Peyer's patch (tissue), 4 donors: ENCODE measurements around the gene GRIK4.

Experiments
- CTCF ChIP-seq, 6 experiments: fragments of 450-650 bp in 4 of 6; fragments of 200-600 bp in 2 of 6; sonication (generic) in 1 of 6; IDR thresholded peaks; one replicate each; pipeline ENCODE4 v1.5.1; 2017 to 2019; ENCODE audit warnings: antibody characterized with exemption in 6 of 6, mild to moderate bottlenecking in 3 of 6, moderate library complexity in 1 of 6
- POLR2A ChIP-seq, 2 donors: fragments of 450-650 bp; IDR thresholded peaks; one replicate each; pipeline ENCODE4 v1.5.1; 2017; ENCODE audit warnings: antibody characterized with exemption in 2 of 2, mild to moderate bottlenecking in 2 of 2, moderate library complexity in 2 of 2

- TF ChIP-seq CTCF (IDR thresholded peaks at IDR 0.05) = no peak
- no peak for TF ChIP-seq POLR2A (IDR thresholded peaks at IDR 0.05)
Observed at GRCh38 chr11:120785576-120785975, 274.0 kb downstream of the GRIK4 start.
